ENCODE results near the gene CDH22.

Gene CDH22

DNA sequence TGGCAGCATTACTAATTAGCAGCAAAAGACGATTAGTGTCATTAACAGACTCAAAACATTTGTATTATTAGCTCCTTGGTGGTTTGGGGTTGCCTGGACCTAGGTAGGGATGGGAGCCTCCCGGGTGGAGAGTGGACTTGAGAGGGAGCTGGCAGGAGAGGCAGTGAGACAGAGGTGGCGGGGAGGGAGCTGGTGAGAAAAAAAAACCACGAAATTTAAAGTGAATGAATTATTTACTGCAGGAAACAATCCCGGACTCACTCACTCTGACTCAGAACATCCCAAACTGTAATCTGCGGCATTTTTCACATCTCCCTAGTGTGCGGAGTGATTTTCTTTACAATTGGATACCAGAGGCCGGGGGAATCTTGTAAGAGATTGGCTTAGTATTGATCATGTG, 14.3 kb upstream of the CDH22 start:
- FAIRE-seq, result no peak

GRCh38 chr20:46317685-46318177, 9.4 kb upstream of the CDH22 start:
- FAIRE-seq, result no peak

- FAIRE-seq, result no peak
Measured at GRCh38 chr20:46316984-46317684, 8.8 kb upstream of the CDH22 start.

- no peak for FAIRE-seq
Measured at GRCh38 chr20:46315311-46315710, 7.0 kb upstream of the CDH22 start.

- no peak for FAIRE-seq
Measured at GRCh38 chr20:46312945-46313861, 4.9 kb upstream of the CDH22 start.

- FAIRE-seq, result no peak
Measured at GRCh38 chr20:46312075-46312944, 4.0 kb upstream of the CDH22 start.

DNA sequence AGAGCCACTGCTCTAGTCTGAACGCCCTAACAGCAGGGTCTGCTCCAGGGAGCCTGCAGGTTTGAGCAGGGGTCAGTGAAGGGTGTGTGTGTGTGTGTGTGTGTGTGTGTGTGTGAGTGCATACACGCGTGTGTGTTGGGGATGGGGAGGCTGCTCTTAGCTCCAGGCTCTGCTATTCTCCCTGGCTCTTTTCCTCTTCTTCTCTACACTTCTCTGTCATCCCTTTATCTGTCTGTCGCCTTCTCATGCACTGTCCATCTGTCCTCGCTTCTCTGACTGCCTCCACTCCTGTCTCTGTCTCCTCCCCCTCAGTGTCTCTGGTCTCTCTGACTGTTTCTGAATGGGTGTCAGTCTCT, 3.4 kb upstream of the CDH22 start:
- no peak for FAIRE-seq

- FAIRE-seq, result no peak
Measured at GRCh38 chr20:46311039-46311650, 2.8 kb upstream of the CDH22 start.

GRCh38 chr20:46309945-46310344, 1.6 kb upstream of the CDH22 start:
- FAIRE-seq, result no peak

- FAIRE-seq, result no peak
Measured at GRCh38 chr20:46307999-46308257, 370 bp downstream of the CDH22 start.

GRCh38 chr20:46307139-46307998, 929 bp downstream of the CDH22 start:
- no peak for FAIRE-seq

GRCh38 chr20:46306743-46307138, 1.6 kb downstream of the CDH22 start:
- no peak for FAIRE-seq

- FAIRE-seq, result no peak
Measured at GRCh38 chr20:46305973-46306360, 2.3 kb downstream of the CDH22 start.

GRCh38 chr20:46305331-46305972, 2.8 kb downstream of the CDH22 start:
- FAIRE-seq, result no peak

DNA sequence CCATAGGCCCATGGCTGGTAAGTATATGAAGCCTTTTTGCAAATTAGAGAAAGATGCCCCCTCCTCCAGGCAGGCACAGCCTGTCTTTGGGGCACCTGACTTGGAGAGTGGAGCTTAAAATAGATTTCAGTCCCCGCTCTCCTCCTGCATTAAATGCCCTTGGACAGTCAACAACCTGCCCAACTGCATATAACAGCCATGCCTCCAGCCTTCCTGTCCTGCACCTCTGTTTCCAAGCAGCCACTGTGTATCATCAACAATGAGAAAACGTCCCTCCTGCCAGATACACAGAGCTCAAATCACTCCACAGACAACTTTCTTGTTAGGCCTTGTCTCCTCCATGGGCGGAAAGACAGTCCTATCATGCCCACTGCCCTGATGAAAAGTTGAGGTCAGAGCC, 3.4 kb downstream of the CDH22 start:
- FAIRE-seq, result no peak

DNA sequence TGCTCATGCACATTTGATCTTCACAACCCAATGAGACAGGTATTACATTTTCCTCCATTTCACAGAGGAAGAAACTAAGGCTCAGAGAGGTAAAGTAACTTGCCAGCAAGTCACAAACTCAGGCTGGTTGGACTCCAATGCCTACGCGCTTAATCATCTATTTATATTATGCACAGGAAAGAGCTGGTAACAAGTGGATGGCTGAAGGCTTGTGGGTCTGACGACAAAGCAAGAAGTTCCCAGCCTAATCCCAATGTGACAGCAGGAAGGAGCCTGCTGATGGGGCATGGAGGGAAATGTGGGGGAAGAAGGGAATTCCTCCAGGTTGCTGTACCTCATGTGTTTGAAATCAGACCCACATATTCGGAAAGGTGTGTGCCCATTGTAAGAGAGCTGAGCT, 3.9 kb downstream of the CDH22 start:
- no peak for FAIRE-seq

GRCh38 chr20:46303176-46303956, 4.9 kb downstream of the CDH22 start:
- no peak for FAIRE-seq

DNA sequence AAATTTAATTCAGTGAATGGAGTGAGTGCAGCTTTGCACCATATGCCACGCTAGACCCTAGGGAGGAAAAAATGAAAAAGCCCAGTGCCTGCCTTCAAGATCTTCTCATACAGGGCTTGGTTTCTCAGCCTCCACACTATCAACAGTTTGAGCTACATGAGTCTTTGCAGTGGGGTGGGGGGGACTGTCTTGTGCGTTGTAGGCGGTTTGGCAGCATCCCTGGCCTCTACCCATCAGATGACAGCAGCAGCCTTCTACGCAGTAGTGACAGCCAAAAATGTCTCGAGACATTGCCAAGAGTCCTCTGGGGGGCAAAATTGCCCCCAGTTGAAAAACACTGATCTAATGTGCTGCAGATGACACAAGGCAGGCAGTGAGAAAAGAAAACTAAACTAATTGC, 6.2 kb downstream of the CDH22 start:
- FAIRE-seq, result no peak

DNA sequence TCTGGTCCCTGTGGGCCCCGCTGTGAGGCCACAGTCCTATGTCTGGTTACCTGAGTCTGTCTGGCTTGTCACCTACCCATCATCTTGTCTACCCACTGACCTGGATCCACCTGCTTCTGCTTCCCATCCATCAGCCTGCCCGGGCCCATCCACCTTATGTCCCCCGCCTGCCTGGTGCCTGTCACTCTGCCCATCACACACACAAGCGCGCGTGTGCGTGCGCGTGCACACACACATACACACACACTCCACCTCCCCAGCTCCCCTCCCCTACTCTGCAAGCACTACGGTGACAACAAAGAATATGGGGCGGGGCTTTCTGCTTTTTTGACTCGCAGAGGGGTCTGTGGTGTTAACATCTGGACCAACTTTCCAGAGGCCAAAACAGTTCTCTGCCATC, 8.0 kb downstream of the CDH22 start:
- no peak for FAIRE-seq

- FAIRE-seq, result no peak
Measured at GRCh38 chr20:46299078-46299477, 9.2 kb downstream of the CDH22 start.

DNA sequence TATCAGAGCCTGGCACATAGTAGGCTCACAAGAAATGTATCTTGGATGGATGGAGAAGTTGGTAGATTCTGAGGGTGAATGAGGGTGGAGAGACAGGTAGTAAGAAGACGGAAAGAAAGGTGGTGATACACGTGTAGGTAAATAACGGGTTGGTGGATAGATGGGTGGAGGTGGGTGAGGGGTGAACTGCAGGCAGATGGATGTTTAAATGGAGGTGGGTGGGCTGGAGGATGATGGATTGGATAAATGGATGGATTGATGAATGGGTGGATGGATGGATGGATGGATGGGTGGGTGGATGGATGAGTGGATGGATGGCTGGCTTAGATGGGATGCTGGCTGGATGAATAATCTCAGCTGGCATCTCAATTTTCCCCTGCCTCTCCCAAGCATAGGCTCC, 9.9 kb downstream of the CDH22 start:
- FAIRE-seq, result no peak

All from endometrium (tissue), 2 donors.